NCI-H345 treated with DMSO at 0.1 percent for 48 hours (cell line): ENCODE data around the gene SLC51B.
"Not testable (repeated sequence)": the region's sequence is repeated elsewhere in the genome, so short reads cannot be mapped to it uniquely, and the experiment has no call there.

Experiments used
- DNase-seq: peaks from one replicate; lab custom pipeline; 2025; ENCODE audit not compliant: unreplicated experiment; lab: John Stamatoyannopoulos, UW

Gene SLC51B

DNA sequence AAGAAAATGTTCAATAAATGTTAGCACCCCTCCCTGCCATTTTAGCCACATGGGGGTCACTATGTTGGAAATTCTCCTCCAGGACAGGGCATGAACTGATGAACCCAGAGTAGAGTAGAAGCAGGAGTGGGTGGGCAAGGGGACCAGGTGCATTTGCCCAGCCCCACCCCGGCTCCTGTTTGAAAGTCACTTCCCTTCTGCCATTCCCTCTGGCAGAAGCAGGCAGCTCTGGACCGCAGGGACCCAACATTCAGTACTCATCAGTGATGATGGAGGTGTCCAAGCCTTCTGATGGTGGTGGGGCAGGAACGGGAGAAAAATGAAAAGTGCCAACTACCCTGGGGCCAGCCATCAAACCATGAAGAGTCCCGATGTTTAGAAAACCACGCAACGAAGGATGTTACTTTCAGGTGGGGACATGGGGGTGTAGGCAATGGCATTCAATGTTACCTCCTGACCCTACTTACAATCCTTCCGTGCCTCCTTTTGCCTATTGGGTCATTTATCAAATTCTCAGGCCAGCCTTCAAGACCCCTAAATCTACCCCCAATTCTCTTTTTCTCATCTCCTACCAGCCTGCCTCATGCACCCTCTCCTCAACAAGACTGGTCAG, 52.6 kb downstream of the SLC51B start:
- no peak for DNase-seq

- DNase-seq = no peak
Observed at GRCh38 chr15:65099336-65099735, 54.1 kb downstream of the SLC51B start.

GRCh38 chr15:65099801-65100200, 54.6 kb downstream of the SLC51B start:
- DNase-seq = not testable (repeated sequence)

- no peak for DNase-seq
Observed at GRCh38 chr15:65100442-65100841, 55.3 kb downstream of the SLC51B start.

GRCh38 chr15:65101411-65101890, 56.3 kb downstream of the SLC51B start:
- no peak for DNase-seq

- DNase-seq = no peak
Observed at GRCh38 chr15:65101891-65102708, 56.9 kb downstream of the SLC51B start.

GRCh38 chr15:65102912-65103311, 57.7 kb downstream of the SLC51B start:
- DNase-seq = no peak
